Smooth muscle cell (in vitro differentiated cells): ENCODE measurements around the gene KRTAP9-3. TPM values are rescaled to one million over a fixed set of nuclear protein-coding genes. Genes with fewer than 3 reads are reported as not detected.
"Not testable (repeated sequence)": the region's sequence is repeated elsewhere in the genome, so short reads cannot be mapped to it uniquely, and the experiment has no call there.

Experiments
- DNase-seq: peaks from one replicate; lab custom pipeline; 2025; ENCODE audit not compliant: unreplicated experiment; lab: John Stamatoyannopoulos, UW
- H2AFZ ChIP-seq: fragments of 200-600 bp; sonication (generic); 2 replicates; pipeline ENCODE4 v1.6.0; 2016; ENCODE audit warnings: antibody characterized with exemption, low read depth, mild to moderate bottlenecking
- H3F3A ChIP-seq: fragments of 200-600 bp; sonication (generic); 2 replicates; pipeline ENCODE4 v1.6.0; 2017; ENCODE audit warnings: antibody characterized with exemption, low read depth
- H3K27ac ChIP-seq: fragments of 200-600 bp; sonication (generic); 2 replicates; pipeline ENCODE4 v1.5.1; 2016; ENCODE audit warnings: low read depth, mild to moderate bottlenecking
- H3K27me3 ChIP-seq: fragments of 200-600 bp; sonication (generic); 2 replicates; pipeline ENCODE4 v1.6.1; 2016; ENCODE audit warnings: low read depth, mild to moderate bottlenecking
- H3K36me3 ChIP-seq: fragments of 200-600 bp; sonication (generic); 2 replicates; pipeline ENCODE4 v1.5.1; 2016; ENCODE audit warnings: low read depth
- H3K4me1 ChIP-seq: fragments of 200-600 bp; sonication (generic); 2 replicates; pipeline ENCODE4 v1.5.1; 2016; ENCODE audit warnings: low read depth
- H3K4me2 ChIP-seq: fragments of 200-600 bp; sonication (generic); 2 replicates; pipeline ENCODE4 v1.6.0; 2016; ENCODE audit warnings: mild to moderate bottlenecking
- H3K4me3 ChIP-seq: fragments of 200-600 bp; sonication (generic); 2 replicates; pipeline ENCODE4 v1.5.1; 2016; ENCODE audit warnings: mild to moderate bottlenecking
- H3K79me2 ChIP-seq: fragments of 200-600 bp; sonication (generic); 2 replicates; pipeline ENCODE4 v1.6.0; 2016; ENCODE audit warnings: low read depth, mild to moderate bottlenecking
- H3K9ac ChIP-seq: fragments of 200-600 bp; sonication (generic); 2 replicates; pipeline ENCODE4 v1.6.0; 2016; ENCODE audit warnings: low read depth
- H3K9me3 ChIP-seq: fragments of 200-600 bp; sonication (generic); replicated peaks from 2 replicates; pipeline ENCODE4 v1.5.1; 2016; ENCODE audit warnings: low read depth
- H4K20me1 ChIP-seq: fragments of 200-600 bp; sonication (generic); 2 replicates; pipeline ENCODE4 v1.6.0; 2016; ENCODE audit warnings: low read depth
- WGBS: methylation state at CpG from one replicate; pipeline ENCODE4 v1.1.7; 2016; ENCODE audit warnings: low lambda C conversion rate; 5-methylcytosine and 5-hydroxymethylcytosine counted together
- polyA plus RNA-seq: library from polyadenylated mRNA; unstranded; fragments of >200 nt; fragmentation: Nextera tagmentation; extraction: Ambion mirVana; gene quantifications from 2 replicates; pipeline ENCODE4 v1.2.1, GENCODE V29; 2016
- total RNA-seq: library from RNA; depleted of rRNA; stranded (reverse); fragments of >200 nt; gene quantifications from 2 replicates; pipeline ENCODE4 v1.2.3, GENCODE V29; 2014
- TF ChIP-seq, protein P1 (sequence below): fragments of 200-600 bp; sonication (generic); IDR thresholded peaks from 2 replicates; pipeline ENCODE4 v1.5.1; 2017; ENCODE audit warnings: borderline replicate concordance, mild to moderate bottlenecking, antibody characterized with exemption; ENCODE audit not compliant: insufficient read depth, poor library complexity, severe bottlenecking

Gene KRTAP9-3
- total and polyA plus RNA-seq, 2 experiments from 2014 or later: not detected

DNA sequence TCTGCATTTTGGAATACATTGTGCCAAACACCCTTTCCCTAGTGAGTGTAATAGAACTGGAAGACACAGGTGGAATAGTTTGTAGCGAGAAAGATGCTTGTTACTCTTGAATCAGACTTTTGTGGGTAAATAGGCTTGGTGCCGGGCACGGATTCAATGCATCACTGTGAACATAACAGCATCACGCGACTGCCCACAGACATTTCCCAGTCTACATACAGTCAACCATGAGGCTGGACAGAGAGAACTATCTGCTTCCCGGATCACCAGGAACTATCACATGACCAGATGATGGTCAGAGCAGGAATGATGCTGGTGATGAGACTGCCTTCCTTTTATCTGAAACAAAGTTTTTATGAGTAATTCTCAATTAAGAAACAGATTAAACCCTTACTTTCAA is 6.2 kb upstream of the KRTAP9-3 start:
- no peaks in the 10 kb centered on the region for H3K4me1 ChIP-seq
- 95% methylated on average over 6 of the region's 6 CpGs for WGBS
- H3F3A ChIP-seq: no peaks in the 10 kb centered on the region
- H3K27ac ChIP-seq: no peak overlapping the region
- TF ChIP-seq, protein P1, sequence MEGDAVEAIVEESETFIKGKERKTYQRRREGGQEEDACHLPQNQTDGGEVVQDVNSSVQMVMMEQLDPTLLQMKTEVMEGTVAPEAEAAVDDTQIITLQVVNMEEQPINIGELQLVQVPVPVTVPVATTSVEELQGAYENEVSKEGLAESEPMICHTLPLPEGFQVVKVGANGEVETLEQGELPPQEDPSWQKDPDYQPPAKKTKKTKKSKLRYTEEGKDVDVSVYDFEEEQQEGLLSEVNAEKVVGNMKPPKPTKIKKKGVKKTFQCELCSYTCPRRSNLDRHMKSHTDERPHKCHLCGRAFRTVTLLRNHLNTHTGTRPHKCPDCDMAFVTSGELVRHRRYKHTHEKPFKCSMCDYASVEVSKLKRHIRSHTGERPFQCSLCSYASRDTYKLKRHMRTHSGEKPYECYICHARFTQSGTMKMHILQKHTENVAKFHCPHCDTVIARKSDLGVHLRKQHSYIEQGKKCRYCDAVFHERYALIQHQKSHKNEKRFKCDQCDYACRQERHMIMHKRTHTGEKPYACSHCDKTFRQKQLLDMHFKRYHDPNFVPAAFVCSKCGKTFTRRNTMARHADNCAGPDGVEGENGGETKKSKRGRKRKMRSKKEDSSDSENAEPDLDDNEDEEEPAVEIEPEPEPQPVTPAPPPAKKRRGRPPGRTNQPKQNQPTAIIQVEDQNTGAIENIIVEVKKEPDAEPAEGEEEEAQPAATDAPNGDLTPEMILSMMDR: no peak
- no peak overlapping the region for H3K4me2 ChIP-seq
- no peak overlapping the region for H3K9ac ChIP-seq
- no peak overlapping the region for H2AFZ ChIP-seq
- no peaks in the 10 kb centered on the region for H3K79me2 ChIP-seq
- no peaks in the 10 kb centered on the region for H3K36me3 ChIP-seq
- DNase-seq: no peak
- peaks cover 19% of the 10 kb centered on the region for H3K27me3 ChIP-seq
- H4K20me1 ChIP-seq: no peaks in the 10 kb centered on the region
- H3K4me3 ChIP-seq: no peak overlapping the region
- no peaks in the 10 kb centered on the region for H3K9me3 ChIP-seq

DNA sequence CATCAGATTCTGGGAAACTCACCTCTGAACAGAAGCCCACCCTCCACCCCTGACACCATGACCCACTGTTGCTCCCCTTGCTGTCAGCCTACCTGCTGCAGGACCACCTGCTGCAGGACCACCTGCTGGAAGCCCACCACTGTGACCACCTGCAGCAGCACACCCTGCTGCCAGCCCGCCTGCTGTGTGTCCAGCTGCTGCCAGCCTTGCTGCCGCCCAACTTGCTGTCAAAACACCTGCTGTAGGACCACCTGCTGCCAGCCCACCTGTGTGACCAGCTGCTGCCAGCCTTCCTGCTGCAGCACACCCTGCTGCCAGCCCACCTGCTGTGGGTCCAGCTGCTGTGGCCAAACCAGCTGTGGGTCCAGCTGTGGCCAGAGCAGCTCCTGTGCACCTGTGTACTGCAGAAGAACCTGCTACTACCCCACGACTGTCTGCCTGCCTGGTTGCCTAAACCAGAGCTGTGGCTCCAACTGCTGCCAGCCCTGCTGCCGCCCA is 5.6 kb upstream of the KRTAP9-3 start, which contains the start of gene KRTAP9-2:
KRTAP9-2 (plus strand) TSS at position 51 of the 498 bp plus-strand sequence; CDS start at position 58, 7 bp downstream.
- not testable (repeated sequence) for H3F3A ChIP-seq, H3K27ac ChIP-seq, H3K9me3 ChIP-seq, H3K4me2 ChIP-seq, DNase-seq, H3K4me3 ChIP-seq, H2AFZ ChIP-seq, H3K9ac ChIP-seq, H3K79me2 ChIP-seq, H3K4me1 ChIP-seq, H3K36me3 ChIP-seq, H4K20me1 ChIP-seq
- 65% methylated on average over 3 of the region's 4 CpGs for WGBS
- peaks cover 19% of the 10 kb centered on the region for H3K27me3 ChIP-seq

DNA sequence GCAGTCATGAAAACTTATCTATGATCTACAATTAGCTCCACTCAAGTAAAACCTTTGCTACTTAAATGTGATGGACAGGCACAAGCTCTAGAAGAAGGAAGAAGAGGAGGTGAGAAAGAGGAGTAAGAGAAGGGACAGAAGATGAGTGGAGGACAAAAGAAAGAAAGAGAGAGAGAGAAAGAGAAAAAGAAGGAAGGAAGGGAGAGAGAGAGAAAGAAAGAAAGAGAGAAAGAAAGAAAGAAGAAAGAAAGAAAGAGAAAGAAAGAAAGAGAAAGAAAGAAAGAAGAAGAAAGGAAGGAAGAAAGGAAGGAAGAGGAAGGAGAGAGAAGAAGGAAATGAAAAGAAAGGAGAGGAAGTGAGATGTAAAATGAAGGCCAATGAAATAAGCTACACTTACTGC is 2.2 kb upstream of the KRTAP9-3 start:
- DNase-seq: no peak
- Histone ChIP-seq H3K4me1 (no peaks in the 10 kb centered on the region), H3K27ac (no peak overlapping the region), H3K9ac (no peak overlapping the region), H3K4me3 (no peak overlapping the region), H4K20me1 (no peaks in the 10 kb centered on the region), H3K27me3 (peaks cover 34% of the 10 kb centered on the region), H3K36me3 (no peaks in the 10 kb centered on the region), H3K4me2 (no peak overlapping the region), H2AFZ (no peak overlapping the region), H3F3A (no peaks in the 10 kb centered on the region), H3K79me2 (no peaks in the 10 kb centered on the region), H3K9me3 (no peaks in the 10 kb centered on the region)
- TF ChIP-seq, protein P1: no peak

DNA sequence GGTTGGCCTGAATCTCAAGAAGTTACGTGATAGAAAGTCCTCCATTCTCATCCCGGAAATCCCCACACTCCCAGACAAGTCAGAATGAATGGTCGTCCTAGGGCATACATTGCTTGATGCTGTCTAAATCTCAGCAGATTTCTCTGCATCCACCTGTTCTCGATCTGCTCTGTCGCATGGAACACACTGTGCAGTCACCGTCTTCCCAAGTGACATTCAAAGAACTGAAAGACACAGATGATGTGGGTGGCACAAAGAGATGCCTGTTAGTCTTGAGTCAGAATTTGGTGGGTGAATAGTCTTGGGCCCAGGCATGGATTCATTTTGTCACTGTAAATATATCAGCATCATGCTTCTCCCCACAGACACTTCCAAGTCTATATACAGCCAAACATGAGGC is 518 bp upstream of the KRTAP9-3 start:
- Histone ChIP-seq H3K9ac (no peak overlapping the region), H3K79me2 (no peaks in the 10 kb centered on the region), H3K36me3 (no peaks in the 10 kb centered on the region), H4K20me1 (no peaks in the 10 kb centered on the region), H2AFZ (no peak overlapping the region), H3K4me1 (no peaks in the 10 kb centered on the region), H3K9me3 (no peaks in the 10 kb centered on the region), H3K27ac (no peak overlapping the region), H3F3A (no peaks in the 10 kb centered on the region), H3K4me3 (no peak overlapping the region), H3K27me3 (peaks cover 33% of the 10 kb centered on the region), H3K4me2 (no peak overlapping the region)
- WGBS: 82% methylated on average over 6 of the region's 6 CpGs
- TF ChIP-seq, protein P1: no peak
- DNase-seq: no peak

DNA sequence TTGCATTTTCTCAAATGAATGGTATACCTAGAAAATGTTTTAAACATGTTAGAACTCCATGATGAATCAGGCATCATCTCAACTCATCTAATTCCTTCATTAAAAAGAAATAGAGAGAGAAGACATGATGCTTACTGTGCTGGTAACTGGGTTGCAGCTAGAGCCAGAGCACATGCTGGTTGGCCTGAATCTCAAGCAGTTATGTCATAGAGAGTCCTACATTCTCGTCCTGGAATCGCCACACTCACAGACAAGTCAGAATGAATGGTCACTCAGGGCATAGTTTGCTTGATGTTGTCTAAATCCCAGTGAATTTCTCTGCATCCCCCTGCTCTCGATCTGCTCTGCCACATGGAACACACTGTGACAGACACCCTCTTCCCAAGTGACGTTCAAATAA is 4.9 kb downstream of the KRTAP9-3 start:
- not testable (repeated sequence) for H3K9ac ChIP-seq, H3K4me3 ChIP-seq, H3K9me3 ChIP-seq, H2AFZ ChIP-seq, H3K4me1 ChIP-seq, H3K4me2 ChIP-seq, DNase-seq, H3K27ac ChIP-seq, H3K79me2 ChIP-seq, H4K20me1 ChIP-seq, H3F3A ChIP-seq, H3K36me3 ChIP-seq
- H3K27me3 ChIP-seq: peaks cover 23% of the 10 kb centered on the region
- WGBS: 73% methylated on average over 4 of the region's 4 CpGs

DNA sequence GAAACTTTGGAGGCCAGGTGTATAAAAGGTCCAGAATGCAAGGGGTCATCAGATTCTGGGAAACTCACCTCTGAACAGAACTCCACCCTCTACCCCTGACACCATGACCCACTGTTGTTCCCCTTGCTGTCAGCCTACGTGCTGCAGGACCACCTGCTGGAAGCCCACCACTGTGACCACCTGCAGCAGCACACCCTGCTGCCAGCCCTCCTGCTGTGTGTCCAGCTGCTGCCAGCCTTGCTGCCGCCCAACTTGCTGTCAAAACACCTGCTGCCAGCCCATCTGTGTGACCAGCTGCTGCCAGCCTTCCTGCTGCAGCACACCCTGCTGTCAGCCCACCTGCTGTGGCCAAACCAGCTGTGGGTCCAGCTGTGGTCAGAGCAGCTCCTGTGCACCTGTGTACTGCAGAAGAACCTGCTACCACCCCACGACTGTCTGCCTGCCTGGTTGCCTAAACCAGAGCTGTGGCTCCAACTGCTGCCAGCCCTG is 5.7 kb downstream of the KRTAP9-3 start, which contains the start of gene KRTAP9-8:
KRTAP9-8 (plus strand) TSS at position 51 of the 489 bp plus-strand sequence; CDS start at position 104, 53 bp downstream.
- H3K4me1 ChIP-seq, H3F3A ChIP-seq, H3K9me3 ChIP-seq, H3K4me2 ChIP-seq, DNase-seq, H3K4me3 ChIP-seq, H3K79me2 ChIP-seq, H2AFZ ChIP-seq, H3K27ac ChIP-seq, H3K36me3 ChIP-seq, H4K20me1 ChIP-seq, H3K9ac ChIP-seq: not testable (repeated sequence)
- WGBS: 48% methylated on average over 3 of the region's 3 CpGs
- H3K27me3 ChIP-seq: peaks cover 20% of the 10 kb centered on the region
